CD4-positive, alpha-beta T cell treated with Interleukin-15 for 4 hours (primary cell): ENCODE data around the gene TMEM87B.

ENCODE experiments used
- DNase-seq: peaks from one replicate; pipeline ENCODE4 v3.0.0-alpha.2; 2020; ENCODE audit warnings: low spot score

The TMEM87B gene

GRCh38 chr2:112054847-112055729 is at the start of gene TMEM87B:
TSS of gene TMEM87B (plus strand) at chr2:112055269. CDS start at chr2:112055592, 323 bp downstream.
- DNase-seq = peak; percentile 98

GRCh38 chr2:112005406-112006075 is 49.5 kb upstream of the TMEM87B start:
- DNase-seq = no peak

GRCh38 chr2:112006076-112006410 is 49.0 kb upstream of the TMEM87B start:
- no peak for DNase-seq

- no peak for DNase-seq
Measured at GRCh38 chr2:112007493-112007892, 47.6 kb upstream of the TMEM87B start.

GRCh38 chr2:112008910-112009485 is 46.1 kb upstream of the TMEM87B start:
- DNase-seq = no peak

- DNase-seq = no peak
Measured at GRCh38 chr2:112010751-112011150, 44.3 kb upstream of the TMEM87B start.

GRCh38 chr2:112012556-112012955 is 42.5 kb upstream of the TMEM87B start:
- no peak for DNase-seq

GRCh38 chr2:112018846-112019245 is 36.2 kb upstream of the TMEM87B start:
- DNase-seq = no peak

- DNase-seq = no peak
Measured at GRCh38 chr2:112019569-112019982, 35.5 kb upstream of the TMEM87B start.

GRCh38 chr2:112020561-112020960 is 34.5 kb upstream of the TMEM87B start:
- no peak for DNase-seq

GRCh38 chr2:112021290-112021689 is 33.8 kb upstream of the TMEM87B start:
- no peak for DNase-seq

- no peak for DNase-seq
Measured at GRCh38 chr2:112021781-112022231, 33.3 kb upstream of the TMEM87B start.

GRCh38 chr2:112023707-112024106 is 31.4 kb upstream of the TMEM87B start:
- DNase-seq = no peak

GRCh38 chr2:112024231-112024630 is 30.8 kb upstream of the TMEM87B start:
- DNase-seq = no peak

- DNase-seq = no peak
Measured at GRCh38 chr2:112024896-112025491, 30.1 kb upstream of the TMEM87B start.

- no peak for DNase-seq
Measured at GRCh38 chr2:112026509-112026908, 28.6 kb upstream of the TMEM87B start.

- no peak for DNase-seq
Measured at GRCh38 chr2:112027767-112028166, 27.3 kb upstream of the TMEM87B start.

GRCh38 chr2:112029164-112029563 is 25.9 kb upstream of the TMEM87B start:
- DNase-seq = no peak

- no peak for DNase-seq
Measured at GRCh38 chr2:112031473-112032223, 23.4 kb upstream of the TMEM87B start.

- DNase-seq = no peak
Measured at GRCh38 chr2:112032224-112032586, 22.9 kb upstream of the TMEM87B start.

GRCh38 chr2:112032689-112033465 is 22.2 kb upstream of the TMEM87B start:
- DNase-seq = no peak
